HG02970 (cell line): Measurements from ENCODE around the gene ODAD2.
"Not testable (repeated sequence)": the region's sequence is repeated elsewhere in the genome, so short reads cannot be mapped to it uniquely, and the experiment has no call there.

Source experiments
- ATAC-seq: cut with Tn5 transposase; IDR thresholded peaks from one replicate; pipeline ENCODE4 v1.9.1; 2021; ENCODE audit warnings: mild to moderate bottlenecking, moderate library complexity, moderate number of reproducible peaks; ENCODE audit not compliant: unreplicated experiment, low FRiP score

Gene ODAD2

GRCh38 chr10:27998954-27999275, at the start of gene ODAD2:
ODAD2 (minus strand) TSS chr10:27999079; CDS start chr10:27995142, 3,937 bp downstream.
- no peak for ATAC-seq

GRCh38 chr10:28047061-28047460, 48.2 kb upstream of the ODAD2 start:
- ATAC-seq = no peak

- ATAC-seq = no peak
These were observed 47.7 kb upstream of the ODAD2 start for GRCh38 chr10:28046579-28046978.

- ATAC-seq = no peak
These were observed 45.1 kb upstream of the ODAD2 start for GRCh38 chr10:28043941-28044340.

- no peak for ATAC-seq
These were observed 37.7 kb upstream of the ODAD2 start for GRCh38 chr10:28036587-28036986.

GRCh38 chr10:28020993-28021982, 22.4 kb upstream of the ODAD2 start:
- no peak for ATAC-seq

- ATAC-seq = no peak
These were observed 21.4 kb upstream of the ODAD2 start for GRCh38 chr10:28020080-28020860.

- no peak for ATAC-seq
These were observed 15.8 kb upstream of the ODAD2 start for GRCh38 chr10:28014651-28015050.

GRCh38 chr10:28012990-28013515, 14.2 kb upstream of the ODAD2 start:
- ATAC-seq = no peak

- ATAC-seq = no peak
These were observed 11.9 kb upstream of the ODAD2 start for GRCh38 chr10:28010821-28011220.

GRCh38 chr10:28008054-28008453, 9.2 kb upstream of the ODAD2 start:
- no peak for ATAC-seq

- no peak for ATAC-seq
These were observed 2.5 kb upstream of the ODAD2 start for GRCh38 chr10:28001353-28001752.

- ATAC-seq = no peak
These were observed 513 bp downstream of the ODAD2 start for GRCh38 chr10:27998178-27998953.

GRCh38 chr10:27997865-27998177, 1.1 kb downstream of the ODAD2 start:
- ATAC-seq = no peak

GRCh38 chr10:27995311-27995710, 3.6 kb downstream of the ODAD2 start:
- no peak for ATAC-seq

- ATAC-seq = not testable (repeated sequence)
These were observed 9.5 kb downstream of the ODAD2 start for GRCh38 chr10:27989357-27989756.

- no peak for ATAC-seq
These were observed 12.1 kb downstream of the ODAD2 start for GRCh38 chr10:27986821-27987220.

GRCh38 chr10:27982875-27983543, 15.9 kb downstream of the ODAD2 start:
- no peak for ATAC-seq

- no peak for ATAC-seq
These were observed 17.1 kb downstream of the ODAD2 start for GRCh38 chr10:27981744-27982143.

GRCh38 chr10:27970795-27971194, 28.1 kb downstream of the ODAD2 start:
- ATAC-seq = not testable (repeated sequence)
